Measurements from ENCODE around the gene RPRD1B. TPM values are rescaled to one million over a fixed set of nuclear protein-coding genes. Genes with fewer than 3 reads are reported as not detected.

Gene RPRD1B
- polyA plus RNA-seq, 1 of the 3 experiments (the other 2 are of a cell fraction): 11.8 TPM

DNA sequence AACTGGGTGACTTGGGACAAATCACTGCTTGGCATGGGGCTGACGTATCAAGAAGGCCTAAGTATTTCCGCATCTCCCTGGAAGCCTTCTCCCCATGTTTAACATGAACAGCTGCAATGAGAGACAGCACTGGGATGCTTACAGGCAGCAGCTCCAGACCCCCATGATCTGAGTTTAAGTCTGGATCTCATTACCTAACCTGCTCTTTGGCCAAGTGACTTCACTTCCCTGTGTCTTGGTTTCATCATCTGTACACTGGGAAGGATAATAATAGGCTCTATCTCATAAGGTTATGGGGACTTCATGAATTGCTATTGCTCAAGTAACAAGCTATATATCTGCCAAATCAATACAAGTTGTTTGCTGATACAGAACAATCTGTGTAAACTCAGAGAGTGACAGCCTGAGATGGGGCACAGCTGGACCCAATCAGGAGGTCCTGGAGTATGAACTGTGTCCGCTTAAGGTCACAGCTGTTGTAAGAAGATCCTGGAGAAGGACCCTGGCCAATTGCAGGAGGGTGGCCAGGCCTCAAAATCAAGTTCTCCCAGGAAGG is 75.5 kb downstream of the RPRD1B start (continued):
- TF ChIP-seq RXRA (IDR thresholded peaks at IDR 0.05; ENCODE audit: borderline replicate concordance, low read depth) (peak; percentile 76; the same call in 1 of the 2 replicates), YY1 (IDR thresholded peaks at IDR 0.05; ENCODE audit: low read depth) (no peak), EP300 (IDR thresholded peaks at IDR 0.05; ENCODE audit: borderline replicate concordance in 1 of 2, low read depth in 1 of 2, low read length in 1 of 2) (peak; percentile 83 to 93), POLR2AphosphoS5 (IDR thresholded peaks at IDR 0.05; ENCODE audit: low read depth, low read length) (peak; percentile 88), ZBTB33 (IDR thresholded peaks at IDR 0.05; ENCODE audit: borderline replicate concordance, low read depth) (0 out of 2 replicates have a peak, but pooled peaks have one; percentile 30), EZH2phosphoT487 (IDR thresholded peaks at IDR 0.05; ENCODE audit: borderline replicate concordance, low read depth) (no peak), GATA2 (CRISPR knock-in tag; IDR thresholded peaks at IDR 0.05) (peak; percentile 47; the same call in 1 of the 2 replicates), FOXM1 (IDR thresholded peaks at IDR 0.05; ENCODE audit: low read depth) (peak; percentile 60), JUND (IDR thresholded peaks at IDR 0.05) (peak; percentile 85), NFIC (IDR thresholded peaks at IDR 0.05; ENCODE audit: borderline replicate concordance) (peak; percentile 53), NRF1 (IDR thresholded peaks at IDR 0.05; ENCODE audit: low read depth, low read length) (no peak), SIN3A (IDR thresholded peaks at IDR 0.05; ENCODE audit: borderline replicate concordance, low read depth, low read length) (no peak), MEF2A (IDR thresholded peaks at IDR 0.05; ENCODE audit: borderline replicate concordance, low read depth) (peak; percentile 82), USF1 (IDR thresholded peaks at IDR 0.05; ENCODE audit: borderline replicate concordance, low read depth) (no peak), RCOR1 (IDR thresholded peaks at IDR 0.05; ENCODE audit: low read length) (peak; percentile 47), CHD2 (IDR thresholded peaks at IDR 0.05; ENCODE audit: low read length, partially characterized antibody) (no peak), TEAD4 (IDR thresholded peaks at IDR 0.05; ENCODE audit: borderline replicate concordance, insufficient read depth) (peak; percentile 46; the same call in 1 of the 2 replicates), FOSL2 (IDR thresholded peaks at IDR 0.05; ENCODE audit: borderline replicate concordance, low read depth) (peak; percentile 21; the same call in 1 of the 2 replicates), TCF12 (IDR thresholded peaks at IDR 0.05) (peak; percentile 97), IRF3 (IDR thresholded peaks at IDR 0.05; ENCODE audit: low read depth, low read length) (no peak)
